ENCODE results near the gene HORMAD2.
"Not testable (repeated sequence)": the region's sequence is repeated elsewhere in the genome, so short reads cannot be mapped to it uniquely, and the experiment has no call there.

Gene HORMAD2

DNA sequence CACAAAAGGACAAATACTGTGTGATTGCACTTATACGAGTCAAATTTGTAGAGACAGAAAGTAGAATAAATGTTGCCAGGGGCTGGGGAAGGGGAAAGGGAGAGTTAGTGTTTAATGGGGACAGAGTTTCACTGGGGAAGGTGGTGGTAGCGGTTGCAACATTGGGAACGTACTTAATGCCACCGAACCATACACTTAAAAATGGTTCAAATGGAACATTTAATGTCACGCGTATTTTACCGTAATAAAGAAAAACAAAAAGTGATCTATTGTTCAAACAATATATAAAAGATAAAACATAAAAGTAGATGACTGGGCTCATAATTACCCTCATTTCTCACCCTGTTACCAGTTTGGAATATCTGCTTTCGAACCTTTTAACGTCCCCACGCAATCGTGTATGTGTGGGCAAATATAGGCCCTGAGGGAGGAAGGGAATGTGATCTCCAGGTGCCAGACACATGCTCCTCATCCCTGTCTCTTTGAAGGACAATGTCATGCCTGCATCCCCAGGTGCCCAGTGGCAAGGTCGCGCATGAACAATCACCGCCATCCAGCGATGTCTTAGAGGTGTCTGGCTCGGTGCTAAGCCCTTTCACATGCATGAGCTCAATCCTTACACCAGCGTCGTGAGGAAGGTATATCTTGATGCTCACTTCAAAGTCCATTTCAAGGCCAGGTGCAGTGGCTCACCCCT, 131.0 kb downstream of the HORMAD2 start:
- TF ChIP-seq, protein P1, sequence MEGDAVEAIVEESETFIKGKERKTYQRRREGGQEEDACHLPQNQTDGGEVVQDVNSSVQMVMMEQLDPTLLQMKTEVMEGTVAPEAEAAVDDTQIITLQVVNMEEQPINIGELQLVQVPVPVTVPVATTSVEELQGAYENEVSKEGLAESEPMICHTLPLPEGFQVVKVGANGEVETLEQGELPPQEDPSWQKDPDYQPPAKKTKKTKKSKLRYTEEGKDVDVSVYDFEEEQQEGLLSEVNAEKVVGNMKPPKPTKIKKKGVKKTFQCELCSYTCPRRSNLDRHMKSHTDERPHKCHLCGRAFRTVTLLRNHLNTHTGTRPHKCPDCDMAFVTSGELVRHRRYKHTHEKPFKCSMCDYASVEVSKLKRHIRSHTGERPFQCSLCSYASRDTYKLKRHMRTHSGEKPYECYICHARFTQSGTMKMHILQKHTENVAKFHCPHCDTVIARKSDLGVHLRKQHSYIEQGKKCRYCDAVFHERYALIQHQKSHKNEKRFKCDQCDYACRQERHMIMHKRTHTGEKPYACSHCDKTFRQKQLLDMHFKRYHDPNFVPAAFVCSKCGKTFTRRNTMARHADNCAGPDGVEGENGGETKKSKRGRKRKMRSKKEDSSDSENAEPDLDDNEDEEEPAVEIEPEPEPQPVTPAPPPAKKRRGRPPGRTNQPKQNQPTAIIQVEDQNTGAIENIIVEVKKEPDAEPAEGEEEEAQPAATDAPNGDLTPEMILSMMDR (IDR thresholded peaks at IDR 0.05; ENCODE audit: borderline replicate concordance, control extremely low read depth, extremely low read depth, insufficient read depth, missing control alignments) = no peak
- in situ Hi-C loops (cut with MboI; ENCODE audit: low sequenced_read_pairs, unreplicated experiment) = no loop called here
- DNase-seq (ENCODE audit: low spot score) = peak; percentile 5

DNA sequence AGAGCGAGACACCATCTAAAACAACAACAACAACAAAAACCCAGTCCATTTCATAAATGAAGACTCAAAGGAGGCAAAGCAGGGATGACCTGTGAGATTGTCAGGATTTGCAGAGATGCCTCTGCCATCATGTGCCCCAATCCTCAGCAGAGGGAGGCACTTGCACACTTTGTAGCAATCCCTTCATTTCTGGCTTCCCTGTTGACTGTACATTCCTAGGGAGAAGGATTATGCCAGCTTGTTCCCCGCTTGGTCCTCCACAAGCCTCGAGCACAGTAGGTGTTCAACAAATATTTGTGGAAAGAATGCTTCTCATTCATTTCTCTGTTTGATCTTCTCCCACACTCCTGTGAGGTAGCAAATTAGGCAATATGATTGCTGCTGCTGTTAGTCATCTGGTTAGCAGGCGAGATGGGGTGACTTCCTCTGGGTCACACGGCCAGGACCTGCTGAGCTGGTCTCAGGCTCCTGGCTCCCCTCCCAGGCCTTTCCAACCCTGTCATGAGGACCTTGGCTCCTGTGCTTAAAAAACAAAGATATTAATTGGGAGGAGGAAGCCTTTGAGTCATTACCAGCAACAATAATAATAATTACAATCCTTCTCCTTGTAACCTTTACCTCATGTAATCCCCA, 132.2 kb downstream of the HORMAD2 start:
- DNase-seq (ENCODE audit: low spot score) = no peak
- TF ChIP-seq, protein P1 (IDR thresholded peaks at IDR 0.05; ENCODE audit: borderline replicate concordance, control extremely low read depth, extremely low read depth, insufficient read depth, missing control alignments) = no peak
- in situ Hi-C loops (cut with MboI; ENCODE audit: low sequenced_read_pairs, unreplicated experiment) = no loop called here

DNA sequence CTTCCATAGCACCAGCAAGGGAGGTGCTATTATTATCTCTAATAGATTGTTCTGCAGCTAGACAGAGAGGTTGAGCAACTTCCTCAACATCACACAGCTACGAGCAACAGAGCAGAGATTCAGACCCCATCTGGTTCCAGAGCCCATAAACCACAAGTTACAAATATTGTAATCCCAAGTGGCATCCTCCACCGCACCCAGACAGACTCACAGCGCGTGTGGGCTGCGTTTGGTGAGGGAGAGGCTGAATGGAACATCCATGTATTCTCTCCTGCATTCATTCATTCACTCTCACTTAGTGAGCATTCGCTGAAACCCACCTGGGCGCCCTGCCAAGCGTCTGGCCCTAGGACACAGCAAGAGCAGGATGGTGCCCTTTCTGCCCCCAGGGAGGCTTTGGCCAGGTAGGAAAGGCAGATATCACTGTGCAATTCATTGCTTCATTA, 132.8 kb downstream of the HORMAD2 start:
- TF ChIP-seq, protein P1 (IDR thresholded peaks at IDR 0.05; ENCODE audit: borderline replicate concordance, control extremely low read depth, extremely low read depth, insufficient read depth, missing control alignments) = no peak
- DNase-seq (ENCODE audit: low spot score) = no peak
- in situ Hi-C loops (cut with MboI; ENCODE audit: low sequenced_read_pairs, unreplicated experiment) = no loop called here

DNA sequence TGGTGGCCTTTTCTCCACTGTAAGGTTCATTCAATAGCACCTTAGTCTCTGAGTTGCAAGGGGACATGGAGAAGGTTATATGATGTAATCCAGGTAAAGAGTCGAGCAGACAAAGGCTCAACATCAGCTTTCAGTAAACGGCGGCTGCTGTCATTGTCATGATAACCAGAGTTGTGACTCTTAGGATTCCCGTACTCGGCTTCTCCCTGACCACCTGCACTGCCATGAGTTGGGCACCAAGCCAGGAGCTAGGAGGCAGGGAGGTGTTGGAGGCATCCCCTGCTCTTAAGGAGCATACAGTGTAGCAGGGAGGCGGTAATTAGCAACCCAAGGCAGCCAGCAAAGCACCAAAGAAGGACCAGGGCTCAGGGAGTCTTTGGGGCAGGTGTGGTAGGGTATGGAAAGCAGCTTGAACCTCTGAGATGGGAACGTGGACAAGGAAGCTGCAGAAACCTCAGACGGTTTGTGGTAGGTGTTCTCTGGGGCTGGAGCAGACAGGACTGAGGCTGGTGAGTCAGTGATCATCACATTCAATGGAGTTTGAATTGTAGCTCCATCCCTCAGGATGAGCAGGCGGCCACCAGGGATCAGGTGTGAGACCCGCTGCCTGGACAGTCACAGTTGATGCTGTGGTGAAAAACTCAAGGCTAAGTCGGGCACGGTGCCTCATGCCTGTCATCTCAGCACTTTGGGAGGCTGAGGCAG, 134.6 kb downstream of the HORMAD2 start:
- in situ Hi-C loops (cut with MboI; ENCODE audit: low sequenced_read_pairs, unreplicated experiment) = no loop called here
- DNase-seq (ENCODE audit: low spot score) = no peak
- TF ChIP-seq, protein P1 (IDR thresholded peaks at IDR 0.05; ENCODE audit: borderline replicate concordance, control extremely low read depth, extremely low read depth, insufficient read depth, missing control alignments) = no peak

DNA sequence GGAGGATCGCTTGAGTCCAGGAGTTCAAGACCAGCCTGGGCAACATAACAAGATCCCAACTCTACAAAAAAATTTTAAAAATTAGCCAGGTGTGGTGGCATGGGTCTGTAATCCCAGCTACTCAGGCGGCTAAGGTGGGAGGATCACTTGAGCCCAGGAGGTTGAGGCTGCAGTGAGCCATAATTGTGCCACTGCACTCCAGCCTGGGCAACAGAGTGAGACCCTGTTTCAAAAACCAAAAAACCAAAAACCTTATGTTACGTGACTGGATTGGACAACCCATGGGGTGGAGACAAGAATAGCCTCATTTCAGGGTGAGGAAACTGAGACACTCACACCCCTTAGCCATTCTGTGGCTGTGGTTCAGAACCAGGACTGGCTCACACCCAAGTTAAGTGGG, 136.0 kb downstream of the HORMAD2 start:
- DNase-seq (ENCODE audit: low spot score); in situ Hi-C loops (cut with MboI; ENCODE audit: low sequenced_read_pairs, unreplicated experiment): not testable (repeated sequence)

DNA sequence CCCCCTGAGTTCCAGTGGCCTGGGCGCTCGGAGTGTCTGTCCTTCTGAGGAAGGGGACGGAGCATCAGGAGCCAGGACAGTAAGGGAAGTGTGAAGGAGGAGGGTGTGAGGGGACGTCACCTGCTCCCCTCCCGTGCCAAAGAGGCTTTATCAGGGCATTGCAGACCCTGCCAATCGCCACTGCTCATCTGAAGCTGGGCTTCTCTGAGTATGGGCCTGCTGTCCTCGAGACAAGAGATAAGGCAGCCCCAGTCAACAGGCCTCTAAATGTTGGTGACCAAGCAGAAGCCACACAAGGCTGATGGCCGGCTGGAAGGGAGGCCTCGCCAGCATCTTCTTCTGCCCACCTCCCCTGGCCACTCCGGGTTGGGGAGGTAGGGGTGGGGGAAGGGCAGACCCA, 136.4 kb downstream of the HORMAD2 start:
- in situ Hi-C loops (cut with MboI; ENCODE audit: low sequenced_read_pairs, unreplicated experiment) = no loop called here
- DNase-seq (ENCODE audit: low spot score) = no peak
- TF ChIP-seq, protein P1 (IDR thresholded peaks at IDR 0.05; ENCODE audit: borderline replicate concordance, control extremely low read depth, extremely low read depth, insufficient read depth, missing control alignments) = no peak

All from GM13976 (cell line).